SU-DHL-6 (cell line): ENCODE measurements around the gene DNM1.

ENCODE experiments used
- EZH2phosphoT487 ChIP-seq: fragments of 200-600 bp; sonication (generic), shearing (Covaris generic); conservative IDR thresholded peaks from 2 replicates; pipeline ENCODE4 v1.6.1; 2018; ENCODE audit warnings: mild to moderate bottlenecking, antibody characterized with exemption, low read length, moderate library complexity, mixed read lengths
- TF ChIP-seq, protein P1 (sequence below): fragments of 200-600 bp; sonication (generic); IDR thresholded peaks from one replicate; pipeline ENCODE4 v1.5.1; 2017; ENCODE audit warnings: antibody characterized with exemption, mild to moderate bottlenecking, low read length, moderate library complexity; ENCODE audit not compliant: insufficient read depth, poor library complexity, severe bottlenecking

GRCh38 chr9:128280084-128280622 is 77.0 kb downstream of the DNM1 start:
- TF ChIP-seq, protein P1, sequence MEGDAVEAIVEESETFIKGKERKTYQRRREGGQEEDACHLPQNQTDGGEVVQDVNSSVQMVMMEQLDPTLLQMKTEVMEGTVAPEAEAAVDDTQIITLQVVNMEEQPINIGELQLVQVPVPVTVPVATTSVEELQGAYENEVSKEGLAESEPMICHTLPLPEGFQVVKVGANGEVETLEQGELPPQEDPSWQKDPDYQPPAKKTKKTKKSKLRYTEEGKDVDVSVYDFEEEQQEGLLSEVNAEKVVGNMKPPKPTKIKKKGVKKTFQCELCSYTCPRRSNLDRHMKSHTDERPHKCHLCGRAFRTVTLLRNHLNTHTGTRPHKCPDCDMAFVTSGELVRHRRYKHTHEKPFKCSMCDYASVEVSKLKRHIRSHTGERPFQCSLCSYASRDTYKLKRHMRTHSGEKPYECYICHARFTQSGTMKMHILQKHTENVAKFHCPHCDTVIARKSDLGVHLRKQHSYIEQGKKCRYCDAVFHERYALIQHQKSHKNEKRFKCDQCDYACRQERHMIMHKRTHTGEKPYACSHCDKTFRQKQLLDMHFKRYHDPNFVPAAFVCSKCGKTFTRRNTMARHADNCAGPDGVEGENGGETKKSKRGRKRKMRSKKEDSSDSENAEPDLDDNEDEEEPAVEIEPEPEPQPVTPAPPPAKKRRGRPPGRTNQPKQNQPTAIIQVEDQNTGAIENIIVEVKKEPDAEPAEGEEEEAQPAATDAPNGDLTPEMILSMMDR = no peak
- no peak for TF ChIP-seq EZH2phosphoT487
